ENCODE data around the gene EHD4. TPM values are rescaled to one million over a fixed set of nuclear protein-coding genes. Genes with fewer than 3 reads are reported as not detected.

EHD4 gene
- polyA plus RNA-seq, 3 donors = 12.8 to 16.0 (median 14.2) TPM

GRCh38 chr15:41992151-41992802, 19.9 kb upstream of the EHD4 start:
- Mint-ChIP-seq H3K27ac (no peak overlapping the region), H3K4me1 (peaks cover under 1% of the 10 kb centered on the region), H3K9me3 (no peaks in the 10 kb centered on the region), H3K36me3 (no peaks in the 10 kb centered on the region), H3K4me3 (no peak overlapping the region), H3K27me3 (ENCODE audit: low read depth in 3 of 3) (peaks cover 1 to 4% (median 1%) of the 10 kb centered on the region in 3 donors)
- Histone ChIP-seq H3K4me1 (ENCODE audit: control insufficient read depth in 1 of 2, insufficient read depth in 2 of 2, low read length in 2 of 2) (no peaks in the 10 kb centered on the region), H3K27ac (ENCODE audit: low read depth in 1 of 2, low read length in 2 of 2) (no peak overlapping the region), H3K36me3 (replicated peaks in 1 of 2; ENCODE audit: control insufficient read depth in 1 of 2, insufficient read depth in 2 of 2, low read length in 2 of 2) (no peaks in the 10 kb centered on the region), H3K27me3 (ENCODE audit: control insufficient read depth in 2 of 2, insufficient read depth in 2 of 2, low read length in 2 of 2) (no peaks in the 10 kb centered on the region), H2AFZ (ENCODE audit: insufficient read depth, low read depth, low read length, poor library complexity, severe bottlenecking) (no peak overlapping the region), H3K4me3 (replicated peaks in 1 of 3; ENCODE audit: low read depth in 2 of 3, low read length in 3 of 3) (no peak overlapping the region), H4K20me1 (ENCODE audit: insufficient read depth, low read length) (no peaks in the 10 kb centered on the region), H3K4me2 (replicated peaks; ENCODE audit: extremely low read depth, low read length, poor library complexity, severe bottlenecking) (no peak overlapping the region), H3K9me3 (replicated peaks in 1 of 2; ENCODE audit: control insufficient read depth in 1 of 2, insufficient read depth in 1 of 2, low read length in 2 of 2) (no peaks in the 10 kb centered on the region), H3K9ac (ENCODE audit: insufficient read depth, low read length, poor library complexity, severe bottlenecking) (no peak overlapping the region), H3K79me2 (ENCODE audit: insufficient read depth, low read length) (no peaks in the 10 kb centered on the region)
- no peak for TF ChIP-seq CTCF (IDR thresholded peaks at IDR 0.05)
- no peak for DNase-seq
- intact Hi-C loops (cut with micrococcal nuclease) = no loop called here
- 94% methylated on average over 17 of the region's 18 CpGs for WGBS (ENCODE audit: insufficient coverage)

GRCh38 chr15:41990691-41991090, 18.3 kb upstream of the EHD4 start:
- H3K36me3 Mint-ChIP-seq = no peaks in the 10 kb centered on the region
- no peaks in the 10 kb centered on the region for H3K79me2 ChIP-seq (ENCODE audit: insufficient read depth, low read length)
- TF ChIP-seq CTCF (IDR thresholded peaks at IDR 0.05) = no peak
- WGBS (ENCODE audit: insufficient coverage) = 68% methylated on average over 2 of the region's 3 CpGs
- H2AFZ ChIP-seq (ENCODE audit: insufficient read depth, low read depth, low read length, poor library complexity, severe bottlenecking) = no peak overlapping the region
- no peaks in the 10 kb centered on the region for H4K20me1 ChIP-seq (ENCODE audit: insufficient read depth, low read length)
- no peak overlapping the region for H3K4me3 Mint-ChIP-seq
- peaks cover 4% of the 10 kb centered on the region for H3K4me1 Mint-ChIP-seq
- H3K27me3 Mint-ChIP-seq (ENCODE audit: low read depth in 3 of 3) = peaks cover 1 to 5% (median 4%) of the 10 kb centered on the region in 3 donors
- H3K27me3 ChIP-seq (ENCODE audit: control insufficient read depth in 2 of 2, insufficient read depth in 2 of 2, low read length in 2 of 2) = no peaks in the 10 kb centered on the region
- no peak for DNase-seq
- no peak overlapping the region for H3K4me2 ChIP-seq (replicated peaks; ENCODE audit: extremely low read depth, low read length, poor library complexity, severe bottlenecking)
- no peaks in the 10 kb centered on the region for H3K4me1 ChIP-seq (ENCODE audit: control insufficient read depth in 1 of 2, insufficient read depth in 2 of 2, low read length in 2 of 2)
- H3K9me3 ChIP-seq (replicated peaks in 1 of 2; ENCODE audit: control insufficient read depth in 1 of 2, insufficient read depth in 1 of 2, low read length in 2 of 2) = no peaks in the 10 kb centered on the region
- H3K9ac ChIP-seq (ENCODE audit: insufficient read depth, low read length, poor library complexity, severe bottlenecking) = no peak overlapping the region
- no peak overlapping the region for H3K4me3 ChIP-seq (replicated peaks in 1 of 3; ENCODE audit: low read depth in 2 of 3, low read length in 3 of 3)
- no peaks in the 10 kb centered on the region for H3K9me3 Mint-ChIP-seq
- no peaks in the 10 kb centered on the region for H3K36me3 ChIP-seq (replicated peaks in 1 of 2; ENCODE audit: control insufficient read depth in 1 of 2, insufficient read depth in 2 of 2, low read length in 2 of 2)
- no peak overlapping the region for H3K27ac Mint-ChIP-seq
- intact Hi-C loops (cut with micrococcal nuclease) = no loop called here
- H3K27ac ChIP-seq (ENCODE audit: low read depth in 1 of 2, low read length in 2 of 2) = no peak overlapping the region

All from CD14-positive monocyte (primary cell).